Epithelial cell of proximal tubule (primary cell): Measurements from ENCODE around the gene PTPRG. TPM values are rescaled to one million over a fixed set of nuclear protein-coding genes. Genes with fewer than 3 reads are reported as not detected.

Experiments used
- DNase-seq: peaks from one replicate; pipeline ENCODE4 v3.0.0-alpha.2; 2011; ENCODE audit warnings: low read depth
- H3K4me3 ChIP-seq: 2 replicates; pipeline ENCODE4 v1.5.1; 2011; ENCODE audit warnings: low read depth, mild to moderate bottlenecking, low read length
- total RNA-seq: library from RNA; depleted of rRNA; stranded (reverse); fragments of >200 nt; gene quantifications from 2 replicates; pipeline ENCODE4 v1.2.3, GENCODE V29; 2015
- TF ChIP-seq, protein P1 (sequence below): conservative IDR thresholded peaks from 2 replicates; pipeline ENCODE4 v1.5.1; 2012; ENCODE audit warnings: low read depth, mild to moderate bottlenecking, low read length

PTPRG gene
- total RNA-seq, 1 donor from 2014 or later, result 13.5 TPM

DNA sequence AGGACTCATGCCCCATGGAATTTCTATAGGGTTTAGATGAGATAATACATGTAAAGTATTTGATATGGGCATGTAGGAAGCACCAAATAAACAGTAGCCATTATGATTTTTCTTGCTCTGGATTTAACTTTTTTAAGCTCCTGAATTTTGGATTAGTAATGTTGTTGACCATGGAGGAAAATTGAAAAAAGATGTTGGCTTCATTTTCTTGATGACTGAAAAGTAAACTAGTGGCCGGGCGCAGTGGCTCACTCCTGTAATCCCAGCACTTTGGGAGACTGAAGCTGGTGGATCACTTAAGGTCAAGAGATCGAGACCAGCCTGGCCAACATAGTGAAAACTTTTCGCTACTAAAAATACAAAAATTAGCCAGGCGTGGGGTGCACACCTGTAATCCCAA is 120.3 kb downstream of the PTPRG start:
- H3K4me3 ChIP-seq, result no peak overlapping the region
- TF ChIP-seq, protein P1, sequence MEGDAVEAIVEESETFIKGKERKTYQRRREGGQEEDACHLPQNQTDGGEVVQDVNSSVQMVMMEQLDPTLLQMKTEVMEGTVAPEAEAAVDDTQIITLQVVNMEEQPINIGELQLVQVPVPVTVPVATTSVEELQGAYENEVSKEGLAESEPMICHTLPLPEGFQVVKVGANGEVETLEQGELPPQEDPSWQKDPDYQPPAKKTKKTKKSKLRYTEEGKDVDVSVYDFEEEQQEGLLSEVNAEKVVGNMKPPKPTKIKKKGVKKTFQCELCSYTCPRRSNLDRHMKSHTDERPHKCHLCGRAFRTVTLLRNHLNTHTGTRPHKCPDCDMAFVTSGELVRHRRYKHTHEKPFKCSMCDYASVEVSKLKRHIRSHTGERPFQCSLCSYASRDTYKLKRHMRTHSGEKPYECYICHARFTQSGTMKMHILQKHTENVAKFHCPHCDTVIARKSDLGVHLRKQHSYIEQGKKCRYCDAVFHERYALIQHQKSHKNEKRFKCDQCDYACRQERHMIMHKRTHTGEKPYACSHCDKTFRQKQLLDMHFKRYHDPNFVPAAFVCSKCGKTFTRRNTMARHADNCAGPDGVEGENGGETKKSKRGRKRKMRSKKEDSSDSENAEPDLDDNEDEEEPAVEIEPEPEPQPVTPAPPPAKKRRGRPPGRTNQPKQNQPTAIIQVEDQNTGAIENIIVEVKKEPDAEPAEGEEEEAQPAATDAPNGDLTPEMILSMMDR, result no peak
- no peak for DNase-seq

DNA sequence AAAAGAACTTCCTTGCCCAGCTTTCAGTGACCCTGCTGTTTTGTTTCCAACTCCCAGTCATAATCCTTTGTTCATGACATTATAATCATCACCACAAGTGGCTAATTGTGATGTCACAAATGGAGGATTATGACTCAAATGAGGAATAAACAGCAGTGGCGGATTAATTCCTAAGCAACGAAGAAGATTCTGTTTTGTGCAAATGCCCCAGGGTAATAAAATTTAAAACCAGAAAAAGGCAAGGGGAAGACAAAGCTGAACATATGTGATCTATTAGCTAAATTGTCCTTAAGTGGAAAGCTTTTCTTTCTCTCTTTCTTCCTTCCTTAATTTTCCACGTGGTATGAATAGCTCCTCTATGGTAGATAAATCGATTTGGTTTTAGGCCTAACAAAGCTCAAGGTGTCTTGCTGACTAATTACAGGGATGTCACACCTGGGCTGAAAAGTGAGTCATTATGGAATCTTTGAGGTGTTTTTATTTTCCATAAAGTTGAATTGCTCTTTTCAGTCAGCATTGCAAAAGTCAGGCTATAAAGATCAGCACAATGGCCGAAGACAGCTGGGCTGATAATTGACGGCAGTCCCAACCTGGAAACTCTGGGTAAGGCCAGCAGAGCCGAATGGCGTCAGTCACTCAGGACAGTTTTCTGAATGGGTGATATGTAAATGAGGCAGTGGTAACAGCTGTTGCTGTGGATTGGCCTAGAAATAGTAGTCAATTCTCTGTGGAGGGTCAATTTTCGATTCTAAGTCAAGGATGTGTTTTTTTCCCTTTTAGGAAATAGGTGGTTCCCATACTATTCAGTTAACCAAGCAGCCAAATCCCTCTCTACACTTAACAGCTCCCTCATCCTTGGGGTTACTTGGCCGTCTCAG is 121.5 kb downstream of the PTPRG start:
- DNase-seq, result no peak
- no peak overlapping the region for H3K4me3 ChIP-seq
- TF ChIP-seq, protein P1, result no peak

DNA sequence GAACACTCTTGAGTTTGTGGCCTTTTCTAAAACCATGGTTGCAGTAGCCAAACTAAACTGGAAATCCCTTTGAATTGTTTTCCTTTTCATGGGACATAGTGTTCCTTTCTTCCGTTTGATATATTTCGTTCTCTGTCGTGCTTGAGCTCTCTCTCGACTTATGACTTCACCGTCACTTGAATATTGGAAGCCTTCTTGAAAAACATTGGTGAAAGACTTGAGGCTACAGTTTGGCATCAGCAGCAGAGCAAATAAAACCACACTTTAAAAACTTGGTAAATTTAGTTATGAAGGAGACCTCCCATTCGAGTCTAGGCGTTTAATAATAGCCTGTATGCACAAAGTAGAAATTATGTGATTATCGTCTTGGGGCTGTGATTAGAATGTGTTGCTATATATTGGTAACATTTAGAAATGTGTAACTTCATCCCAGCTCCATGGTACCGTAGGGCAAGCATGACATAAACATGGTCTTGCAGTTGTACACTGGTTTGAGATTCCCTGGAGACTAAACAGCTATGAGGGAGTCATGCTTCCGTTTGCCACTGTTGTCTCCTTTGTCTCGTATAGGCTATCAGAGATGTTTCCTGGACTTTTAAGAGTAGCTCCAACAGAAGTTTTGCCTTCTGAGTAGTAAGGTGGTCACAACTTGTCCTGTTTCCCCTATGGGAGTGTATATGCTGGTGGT is 122.3 kb downstream of the PTPRG start:
- DNase-seq, result no peak
- H3K4me3 ChIP-seq, result no peak overlapping the region
- TF ChIP-seq, protein P1, result no peak

GRCh38 chr3:61684386-61684785 is 123.0 kb downstream of the PTPRG start:
- TF ChIP-seq, protein P1, result no peak

DNA sequence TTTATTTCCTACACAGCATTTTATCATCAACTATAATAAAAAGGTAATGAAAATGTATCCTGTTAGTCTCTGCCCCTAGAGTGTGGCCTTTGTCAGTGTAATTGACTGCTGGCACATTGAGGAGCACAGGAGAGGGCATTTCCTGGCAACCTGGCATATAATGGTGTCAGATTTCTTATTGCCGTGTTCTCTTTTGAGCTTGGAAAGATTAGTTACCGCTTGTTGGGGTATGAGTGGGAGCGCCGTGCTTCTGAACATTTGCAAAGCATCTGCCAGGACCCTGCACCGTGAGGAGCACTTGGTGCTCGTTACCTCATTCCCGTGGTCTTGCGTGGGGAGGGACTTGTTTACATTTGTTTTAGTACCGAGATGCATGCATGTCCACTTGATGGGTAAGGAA is 124.4 kb downstream of the PTPRG start:
- no peak for DNase-seq
- H3K4me3 ChIP-seq, result no peak overlapping the region
- TF ChIP-seq, protein P1, result no peak

More at GRCh38 chr3:61684386-61684785, 123.0 kb downstream of the PTPRG start:
- H3K4me3 ChIP-seq, result no peak overlapping the region
- no peak for DNase-seq

GRCh38 chr3:61686228-61686648 is 124.9 kb downstream of the PTPRG start:
- H3K4me3 ChIP-seq, result no peak overlapping the region
- TF ChIP-seq, protein P1, result peak; percentile 10
- no peak for DNase-seq
